Mesendoderm (in vitro differentiated cells): Measurements from ENCODE around the gene PRKCA.

Source experiments
- DNase-seq: peaks from one replicate; pipeline ENCODE4 v3.0.0; 2013
- H2AK5ac ChIP-seq: 2 replicates; pipeline ENCODE4 v1.6.1; 2013; ENCODE audit warnings: low read length, inconsistent platforms
- H2BK120ac ChIP-seq: 2 replicates; pipeline ENCODE4 v1.6.1; 2013; ENCODE audit warnings: low read depth, mild to moderate bottlenecking, low read length, moderate library complexity, mixed read lengths
- H2BK15ac ChIP-seq: replicated peaks from 2 replicates; pipeline ENCODE4 v1.6.1; 2013; ENCODE audit warnings: low read depth, mild to moderate bottlenecking, moderate library complexity
- H2BK5ac ChIP-seq: 2 replicates; pipeline ENCODE4 v1.6.1; 2013; ENCODE audit warnings: low read length, inconsistent platforms
- H3K18ac ChIP-seq: 2 replicates; pipeline ENCODE4 v1.6.1; 2013; ENCODE audit warnings: mild to moderate bottlenecking, low read length, mixed read lengths
- H3K23ac ChIP-seq: one replicate; pipeline ENCODE4 v1.6.1; 2013; ENCODE audit warnings: low read length
- H3K27ac ChIP-seq: 2 replicates; pipeline ENCODE4 v1.5.1; 2013; ENCODE audit warnings: low read depth, mild to moderate bottlenecking, inconsistent platforms, low read length, moderate library complexity
- H3K27me3 ChIP-seq: 2 replicates; pipeline ENCODE4 v1.6.1; 2013; ENCODE audit warnings: low read length, control low read depth, mild to moderate bottlenecking, inconsistent platforms; ENCODE audit not compliant: insufficient read depth, poor library complexity
- H3K36me3 ChIP-seq: 2 replicates; pipeline ENCODE4 v1.6.1; 2013; ENCODE audit warnings: low read length, inconsistent platforms; ENCODE audit not compliant: control insufficient read depth, insufficient read depth
- H3K4ac ChIP-seq: one replicate; pipeline ENCODE4 v1.6.1; 2013; ENCODE audit warnings: low read depth, mild to moderate bottlenecking, low read length, moderate library complexity
- H3K4me1 ChIP-seq: 2 replicates; pipeline ENCODE4 v1.6.1; 2013; ENCODE audit warnings: low read depth, low read length, inconsistent platforms; ENCODE audit not compliant: control insufficient read depth
- H3K4me2 ChIP-seq: 2 replicates; pipeline ENCODE4 v1.6.1; 2013; ENCODE audit warnings: low read length
- H3K4me3 ChIP-seq: 2 replicates; pipeline ENCODE4 v1.5.1; 2013; ENCODE audit warnings: mild to moderate bottlenecking, low read length
- H3K56ac ChIP-seq: one replicate; pipeline ENCODE4 v1.6.1; 2013; ENCODE audit warnings: low read length
- H3K79me1 ChIP-seq: 2 replicates; pipeline ENCODE4 v1.6.1; 2013; ENCODE audit warnings: low read length, inconsistent platforms
- H3K79me2 ChIP-seq: 2 replicates; pipeline ENCODE4 v1.6.1; 2013; ENCODE audit warnings: mild to moderate bottlenecking, low read length; ENCODE audit not compliant: control insufficient read depth, insufficient read depth
- H3K9ac ChIP-seq: 2 replicates; pipeline ENCODE4 v1.6.1; 2013; ENCODE audit warnings: low read length, inconsistent platforms
- H4K5ac ChIP-seq: one replicate; pipeline ENCODE4 v1.6.1; 2013; ENCODE audit warnings: low read length
- H4K8ac ChIP-seq: one replicate; pipeline ENCODE4 v1.6.1; 2013; ENCODE audit warnings: low read depth, mild to moderate bottlenecking, control low read depth, low read length, moderate library complexity
- WGBS: extraction: QIAGEN DNeasy Blood & Tissue Kit; methylation state at CpG from one replicate; pipeline ENCODE4 v1.1.7; 2013; ENCODE audit warnings: low lambda C conversion rate, missing lambda C conversion rate; ENCODE audit not compliant: insufficient coverage; ENCODE audit errors: extremely low coverage; 5-methylcytosine and 5-hydroxymethylcytosine counted together

PRKCA gene

DNA sequence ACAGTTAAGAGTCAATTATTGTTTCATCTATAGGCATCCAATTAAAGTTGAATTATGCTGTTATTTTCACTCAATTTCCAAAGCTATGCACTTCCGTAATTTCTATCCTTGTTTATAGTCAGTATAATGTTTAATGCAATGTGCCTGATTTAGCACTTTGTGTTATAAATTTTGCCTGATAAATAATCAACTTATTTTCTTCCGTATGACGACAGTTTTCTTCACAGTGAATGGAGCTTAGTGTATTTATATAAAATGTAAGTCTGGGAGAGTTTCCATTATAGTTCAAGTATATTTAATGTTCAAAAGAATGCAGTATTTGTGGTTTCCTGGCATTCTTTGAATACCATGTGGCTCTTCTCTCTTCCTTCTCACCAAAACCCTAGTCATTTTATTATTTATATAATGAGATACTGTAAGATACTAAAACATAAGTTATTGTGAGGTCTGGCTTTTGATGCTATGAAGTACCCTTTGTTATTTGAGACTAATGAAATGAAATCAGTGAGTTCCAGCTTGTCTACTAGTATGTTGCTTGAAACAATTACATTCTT lies 240.6 kb downstream of the PRKCA start:
- Histone ChIP-seq H3K36me3 (no peaks in the 10 kb centered on the region), H3K4me1 (peaks cover 2% of the 10 kb centered on the region), H3K23ac (no peak overlapping the region), H3K27me3 (no peaks in the 10 kb centered on the region), H4K5ac (no peak overlapping the region), H3K79me1 (no peaks in the 10 kb centered on the region), H3K9ac (no peak overlapping the region), H3K4me3 (no peak overlapping the region), H2BK5ac (no peak overlapping the region), H3K56ac (no peak overlapping the region), H2BK120ac (no peak overlapping the region), H2BK15ac (no peak overlapping the region), H4K8ac (no peak overlapping the region), H2AK5ac (no peak overlapping the region), H3K79me2 (no peaks in the 10 kb centered on the region), H3K27ac (no peak overlapping the region), H3K18ac (no peak overlapping the region), H3K4ac (no peak overlapping the region), H3K4me2 (no peak overlapping the region)
- no peak for DNase-seq
- WGBS = no CpG with 5 or more reads among the region's 3 CpGs

DNA sequence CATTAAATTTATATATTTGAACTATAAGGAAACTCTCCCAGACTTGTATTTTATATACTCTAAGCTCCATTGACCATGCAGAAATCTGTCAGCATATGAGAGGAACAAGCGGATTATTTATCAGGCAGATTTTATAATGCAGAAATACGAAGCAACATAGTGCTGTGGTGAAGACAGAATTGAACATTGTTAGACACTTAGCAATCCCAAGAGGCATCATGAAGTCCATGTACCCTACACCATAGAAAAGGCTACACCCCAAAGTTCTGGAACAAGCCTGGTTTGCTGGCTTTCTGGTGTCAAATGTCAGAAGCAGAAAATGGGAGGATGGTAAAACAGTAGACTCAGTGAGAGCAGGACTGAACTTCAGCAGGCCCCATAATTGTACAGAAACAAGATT lies 241.1 kb downstream of the PRKCA start:
- no peak overlapping the region for H3K27ac ChIP-seq
- no peak for DNase-seq

GRCh38 chr17:66545918-66546317 lies 243.5 kb downstream of the PRKCA start:
- no peak overlapping the region for H3K56ac ChIP-seq
- no peak overlapping the region for H2BK5ac ChIP-seq
- peaks cover 13% of the 10 kb centered on the region for H3K4me1 ChIP-seq
- H3K36me3 ChIP-seq = no peaks in the 10 kb centered on the region
- H2BK15ac ChIP-seq = no peak overlapping the region
- no peak overlapping the region for H3K9ac ChIP-seq
- H3K27me3 ChIP-seq = no peaks in the 10 kb centered on the region
- no peak overlapping the region for H3K4ac ChIP-seq
- no peak overlapping the region for H3K4me2 ChIP-seq
- H3K4me3 ChIP-seq = no peak overlapping the region
- no peak overlapping the region for H3K23ac ChIP-seq
- H2AK5ac ChIP-seq = no peak overlapping the region
- no peak overlapping the region for H2BK120ac ChIP-seq
- no peak overlapping the region for H4K8ac ChIP-seq
- no peak overlapping the region for H3K27ac ChIP-seq
- no peak for DNase-seq
- no peaks in the 10 kb centered on the region for H3K79me2 ChIP-seq
- no peak overlapping the region for H4K5ac ChIP-seq
- WGBS = no CpG with 5 or more reads among the region's 2 CpGs
- H3K79me1 ChIP-seq = no peaks in the 10 kb centered on the region
- H3K18ac ChIP-seq = no peak overlapping the region

More for the DNA sequence above, 241.1 kb downstream of the PRKCA start:
- Histone ChIP-seq H4K8ac (no peak overlapping the region), H3K4ac (no peak overlapping the region), H3K4me2 (no peak overlapping the region), H3K36me3 (no peaks in the 10 kb centered on the region), H3K18ac (no peak overlapping the region), H3K4me3 (no peak overlapping the region), H3K4me1 (peaks cover 6% of the 10 kb centered on the region), H3K9ac (no peak overlapping the region), H2AK5ac (no peak overlapping the region), H2BK120ac (no peak overlapping the region), H3K56ac (no peak overlapping the region), H3K79me1 (no peaks in the 10 kb centered on the region), H2BK5ac (no peak overlapping the region), H2BK15ac (no peak overlapping the region), H3K79me2 (no peaks in the 10 kb centered on the region), H3K23ac (no peak overlapping the region), H4K5ac (no peak overlapping the region), H3K27me3 (no peaks in the 10 kb centered on the region)
- WGBS = no CpG with 5 or more reads among the region's 2 CpGs

DNA sequence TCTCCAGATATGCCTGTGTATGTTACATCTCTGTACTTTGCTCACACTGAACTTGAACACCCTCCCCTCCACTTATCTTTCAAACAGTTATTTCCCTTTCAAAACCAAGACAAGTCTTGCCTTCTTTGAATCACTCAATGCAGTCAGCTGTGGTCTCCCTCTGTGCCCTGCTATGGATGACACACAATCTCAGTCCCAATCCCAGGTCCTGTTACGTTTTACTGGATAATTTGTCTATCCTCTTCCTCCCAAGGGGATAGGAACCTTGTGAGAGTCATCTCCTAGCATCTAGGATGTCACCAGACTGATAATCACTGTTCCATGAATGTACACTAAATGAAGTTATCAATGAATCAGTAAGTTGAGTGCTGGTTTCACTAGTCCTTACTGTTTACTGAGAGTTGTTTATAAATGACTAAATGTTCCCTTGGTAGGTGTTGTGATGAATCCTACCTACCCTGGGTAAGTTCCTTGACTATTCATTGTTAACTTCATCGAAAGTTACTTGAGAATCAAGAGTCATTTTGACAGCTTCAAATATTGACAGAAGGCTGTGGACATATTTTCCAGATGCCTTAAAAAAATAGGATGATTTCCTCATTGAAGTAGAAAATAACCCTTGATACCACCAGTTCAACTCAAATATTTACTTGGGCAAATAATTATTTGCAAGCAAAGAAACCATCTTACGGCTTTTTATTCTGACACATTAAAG lies 244.9 kb downstream of the PRKCA start:
- no CpG with 5 or more reads among the region's 3 CpGs for WGBS
- Histone ChIP-seq H4K8ac (no peak overlapping the region), H3K36me3 (no peaks in the 10 kb centered on the region), H4K5ac (no peak overlapping the region), H3K79me2 (no peaks in the 10 kb centered on the region), H3K27me3 (no peaks in the 10 kb centered on the region), H2BK5ac (no peak overlapping the region), H3K23ac (no peak overlapping the region), H3K4me3 (no peak overlapping the region), H3K56ac (no peak overlapping the region), H3K4ac (no peak overlapping the region), H2AK5ac (no peak overlapping the region), H2BK120ac (no peak overlapping the region), H3K79me1 (no peaks in the 10 kb centered on the region), H3K4me2 (no peak overlapping the region), H3K18ac (no peak overlapping the region), H3K4me1 (peaks cover 13% of the 10 kb centered on the region), H3K9ac (no peak overlapping the region), H3K27ac (no peak overlapping the region), H2BK15ac (no peak overlapping the region)
- DNase-seq = no peak

DNA sequence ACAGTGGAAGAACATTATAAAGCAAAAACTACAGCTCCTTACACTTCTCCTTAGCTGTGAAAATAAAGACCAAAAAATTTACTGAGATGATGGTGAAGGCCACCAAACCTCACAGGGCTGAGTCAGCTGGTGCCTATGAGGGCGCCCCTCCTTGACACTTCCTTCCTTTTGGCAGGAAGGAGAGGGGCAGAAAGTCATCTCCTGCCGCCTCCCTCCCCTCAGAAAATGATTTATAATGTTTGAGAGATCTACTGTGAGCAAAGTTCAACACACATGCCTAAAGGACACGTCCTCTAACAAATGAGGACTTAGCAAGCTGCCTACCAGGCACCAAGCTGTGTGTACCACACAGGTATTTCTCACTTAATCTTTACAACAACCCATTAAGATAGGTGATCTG lies 245.7 kb downstream of the PRKCA start:
- H3K18ac ChIP-seq = peak overlapping the region; percentile 73
- no peaks in the 10 kb centered on the region for H3K27me3 ChIP-seq
- no peak overlapping the region for H4K5ac ChIP-seq
- no peak overlapping the region for H3K4me3 ChIP-seq
- no peak overlapping the region for H3K9ac ChIP-seq
- no peaks in the 10 kb centered on the region for H3K79me1 ChIP-seq
- H2BK15ac ChIP-seq = no peak overlapping the region
- peak overlapping the region; percentile 72 for H3K27ac ChIP-seq
- H4K8ac ChIP-seq = no peak overlapping the region
- DNase-seq = peak; percentile 66
- no peak overlapping the region for H3K23ac ChIP-seq
- peaks cover 13% of the 10 kb centered on the region for H3K4me1 ChIP-seq
- no peak overlapping the region for H2BK5ac ChIP-seq
- H3K56ac ChIP-seq = no peak overlapping the region
- no CpG with 5 or more reads among the region's 3 CpGs for WGBS
- no peaks in the 10 kb centered on the region for H3K36me3 ChIP-seq
- no peak overlapping the region for H3K4ac ChIP-seq
- H2AK5ac ChIP-seq = no peak overlapping the region
- no peak overlapping the region for H2BK120ac ChIP-seq
- H3K79me2 ChIP-seq = no peaks in the 10 kb centered on the region
- H3K4me2 ChIP-seq = no peak overlapping the region
